Bone marrow (tissue), 2 donors: Measurements from ENCODE around the gene NR1H3.
A peak's percentile ranks its signal among the peaks of the same experiment; 100 is the strongest.
"Not testable (repeated sequence)": the region's sequence is repeated elsewhere in the genome, so short reads cannot be mapped to it uniquely, and the experiment has no call there.

Source experiments
- DNase-seq, 2 donors: peaks; one replicate each; lab custom pipeline; 2025; lab: John Stamatoyannopoulos, UW

Gene NR1H3

DNA sequence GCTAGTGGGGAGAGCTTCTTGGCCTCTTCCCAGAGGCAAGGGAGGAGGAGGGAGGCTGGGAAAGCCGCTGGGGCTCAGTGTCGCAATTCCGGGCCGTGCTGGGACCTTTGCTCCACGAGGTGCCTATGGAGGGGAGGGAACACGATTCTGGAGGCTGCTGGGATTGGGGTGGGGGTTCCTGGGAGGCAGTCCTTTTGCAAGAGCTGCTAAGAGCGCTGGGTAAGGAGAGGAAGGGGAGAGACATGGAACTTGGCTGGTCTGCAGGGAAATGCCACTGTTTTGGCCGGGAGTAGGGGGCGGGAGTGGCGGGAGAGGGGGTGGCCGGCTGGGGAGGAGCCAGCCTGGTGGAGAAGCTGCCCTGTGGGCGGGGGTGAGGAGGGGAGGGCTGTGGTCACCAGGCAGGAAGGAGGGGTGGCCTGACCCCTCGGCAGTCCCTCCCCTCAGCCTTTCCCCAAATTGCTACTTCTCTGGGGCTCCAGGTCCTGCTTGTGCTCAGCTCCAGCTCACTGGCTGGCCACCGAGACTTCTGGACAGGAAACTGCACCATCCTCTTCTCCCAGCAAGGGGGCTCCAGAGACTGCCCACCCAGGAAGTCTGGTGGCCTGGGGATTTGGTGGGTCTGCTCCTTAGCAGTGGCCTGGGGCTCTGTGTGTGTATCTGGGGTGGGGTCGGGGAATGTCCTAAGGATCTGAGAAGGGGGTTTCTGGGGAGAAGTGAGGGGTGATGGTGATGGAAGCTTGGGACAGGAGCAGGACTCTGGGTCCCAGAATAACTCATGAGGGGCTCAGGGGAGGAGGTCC lies at the start of gene NR1H3:
NR1H3 (plus strand) TSS at position 480 of the 800 bp plus-strand sequence. CDS start 1,221 bp downstream, outside the sequence.
- no peak for DNase-seq

DNA sequence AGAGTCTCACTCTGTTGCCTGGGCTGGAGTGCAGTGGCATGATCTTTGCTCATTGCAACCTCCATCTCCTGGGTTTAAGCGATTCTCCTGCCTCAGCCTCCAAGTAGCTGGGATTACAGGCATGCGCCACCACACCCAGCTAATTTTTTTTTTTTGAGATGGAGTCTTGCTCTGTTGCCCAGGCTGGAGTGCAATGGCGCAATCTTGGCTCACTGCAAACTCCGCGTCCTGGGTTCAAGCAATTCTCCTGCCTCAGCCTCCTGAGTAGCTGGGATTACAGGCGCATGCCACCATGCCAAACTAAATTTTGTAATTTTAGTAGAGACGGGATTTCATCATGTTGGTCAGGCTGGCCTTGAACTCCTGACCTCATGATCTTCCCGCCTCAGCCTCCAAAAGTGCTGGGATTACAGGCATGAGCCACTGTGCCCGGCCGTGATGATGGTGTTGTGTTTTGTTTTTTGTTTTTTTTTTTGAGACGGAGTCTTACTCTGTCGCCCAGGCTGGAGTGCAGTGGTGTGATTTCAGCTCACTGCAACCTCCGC lies 49.7 kb upstream of the NR1H3 start:
- not testable (repeated sequence) for DNase-seq

GRCh38 chr11:47208628-47209027 lies 49.2 kb upstream of the NR1H3 start:
- DNase-seq, result no peak

GRCh38 chr11:47212938-47213337 lies 44.9 kb upstream of the NR1H3 start:
- no peak for DNase-seq

GRCh38 chr11:47213950-47214565 lies 43.7 kb upstream of the NR1H3 start:
- DNase-seq, result peak; percentile 69 to 82

GRCh38 chr11:47215366-47215910 lies 42.4 kb upstream of the NR1H3 start:
- no peak for DNase-seq

- DNase-seq, result peak; percentile 20 to 74
These were observed 41.5 kb upstream of the NR1H3 start for GRCh38 chr11:47216121-47216798.

DNA sequence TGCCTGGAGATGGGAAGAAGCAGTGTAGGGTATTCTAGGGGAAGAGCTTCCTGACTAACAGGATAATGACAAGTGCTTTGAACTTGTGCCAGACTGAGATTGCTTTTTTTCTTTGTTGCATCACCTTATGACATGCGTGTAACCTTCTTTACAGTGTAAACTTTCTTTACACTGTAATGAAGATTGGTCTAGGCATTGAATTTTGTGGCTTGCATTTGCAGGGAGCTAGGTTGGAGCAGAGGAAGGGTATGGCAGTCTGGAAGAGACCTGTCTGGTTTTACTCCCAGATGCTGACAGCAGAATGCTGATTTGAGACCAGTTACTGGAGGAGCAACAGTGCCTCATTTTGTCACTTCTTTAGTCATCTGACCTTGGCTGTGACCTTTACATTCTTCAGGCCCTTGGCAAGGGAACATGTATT lies 37.4 kb upstream of the NR1H3 start:
- DNase-seq, result no peak

DNA sequence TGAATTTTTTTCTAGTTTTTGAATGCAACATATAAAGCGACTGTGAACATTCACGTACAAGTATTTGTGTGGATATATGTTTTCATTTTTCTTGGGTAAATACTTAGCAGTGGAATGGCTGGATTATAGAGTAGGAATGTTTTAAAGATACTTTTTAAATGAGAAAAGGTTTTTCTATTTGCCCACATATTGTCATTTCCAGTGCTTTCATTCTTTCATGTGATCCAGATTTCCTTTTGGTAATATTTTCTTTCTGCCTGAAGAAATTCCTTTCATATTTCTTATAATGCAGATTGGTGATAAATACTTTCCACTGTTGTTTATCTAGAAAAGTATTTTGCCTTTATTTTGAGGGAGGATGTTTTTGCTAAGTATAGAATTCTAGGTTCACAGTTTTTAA lies 35.1 kb upstream of the NR1H3 start:
- DNase-seq, result no peak

- DNase-seq, result peak in 1 of 2 donors; percentile 30
These were observed 32.0 kb upstream of the NR1H3 start for GRCh38 chr11:47225552-47226400.

- no peak for DNase-seq
These were observed 28.6 kb upstream of the NR1H3 start for GRCh38 chr11:47229161-47229560.

GRCh38 chr11:47233051-47233450 lies 24.7 kb upstream of the NR1H3 start:
- DNase-seq, result no peak

GRCh38 chr11:47233989-47234668 lies 23.7 kb upstream of the NR1H3 start:
- DNase-seq, result peak in 1 of 2 donors; percentile 14

- no peak for DNase-seq
These were observed 23.1 kb upstream of the NR1H3 start for GRCh38 chr11:47234669-47235100.

- DNase-seq, result no peak
These were observed 22.6 kb upstream of the NR1H3 start for GRCh38 chr11:47235163-47235562.

DNA sequence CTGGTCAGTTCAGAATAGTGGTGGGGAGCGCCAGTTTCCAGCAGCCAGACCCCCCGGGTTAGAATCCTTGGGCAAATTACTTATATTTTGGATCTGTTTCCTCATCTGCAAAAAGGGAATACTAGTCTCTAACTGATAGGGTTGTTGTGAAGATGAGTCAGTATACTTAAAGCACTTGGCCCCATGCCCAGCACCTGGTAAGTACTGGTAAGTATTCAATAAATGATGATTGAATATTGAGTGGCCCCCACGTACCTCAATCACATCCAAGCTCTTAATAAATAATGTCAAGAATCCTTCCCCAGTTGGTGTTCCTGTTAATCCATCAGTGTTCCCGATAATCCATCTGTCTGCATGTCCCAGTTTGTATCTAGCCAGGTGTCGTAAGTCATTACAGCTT lies 21.3 kb upstream of the NR1H3 start:
- DNase-seq, result no peak

DNA sequence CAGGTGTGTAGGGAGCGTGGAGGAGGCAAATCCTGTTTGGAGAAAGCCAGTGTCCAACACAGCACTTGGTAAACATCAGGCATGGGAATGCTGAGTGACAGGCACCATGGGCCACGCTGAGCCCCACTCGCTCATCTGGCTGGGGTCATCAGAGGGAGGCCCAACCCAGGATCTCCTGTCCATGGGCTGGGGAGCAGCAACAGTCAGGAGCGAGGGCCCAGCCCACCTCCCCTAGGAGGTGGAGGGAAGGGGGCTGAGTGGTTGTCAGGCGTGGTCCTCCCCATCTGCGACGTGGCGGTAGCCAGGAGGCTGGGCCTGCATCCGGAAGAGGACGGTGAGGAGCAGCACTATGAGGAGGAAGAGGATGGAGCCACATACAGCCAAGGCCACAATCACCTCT lies 17.9 kb upstream of the NR1H3 start:
- DNase-seq, result no peak

GRCh38 chr11:47241841-47242301 lies 15.9 kb upstream of the NR1H3 start:
- DNase-seq, result no peak

- DNase-seq, result no peak
These were observed 15.1 kb upstream of the NR1H3 start for GRCh38 chr11:47242596-47243192.

DNA sequence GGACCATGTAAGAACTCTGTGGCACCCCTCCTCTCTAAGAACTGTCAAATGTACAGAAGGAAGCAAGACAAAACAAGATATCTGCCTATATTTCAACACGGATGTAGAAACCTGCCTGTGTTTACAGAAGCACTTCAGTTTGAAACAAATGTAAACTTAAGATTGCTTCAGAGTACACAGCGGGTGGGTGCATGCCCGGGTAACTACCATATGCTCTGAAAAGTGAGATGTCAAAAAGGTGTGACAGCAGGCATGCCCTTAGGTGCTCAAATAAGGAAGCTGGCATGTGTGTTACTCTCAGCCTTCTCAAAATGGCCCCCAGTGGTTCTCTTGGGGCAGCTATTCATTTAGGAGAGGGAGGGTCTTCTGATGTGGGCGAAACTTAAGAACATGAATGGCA lies 14.3 kb upstream of the NR1H3 start:
- no peak for DNase-seq
